ENCODE data around the gene QKI. TPM values are rescaled to one million over a fixed set of nuclear protein-coding genes. Genes with fewer than 3 reads are reported as not detected.
"Not testable (repeated sequence)": the region's sequence is repeated elsewhere in the genome, so short reads cannot be mapped to it uniquely, and the experiment has no call there.

QKI gene
- total RNA-seq, 1 donor from 2014 or later, result 88.4 TPM

DNA sequence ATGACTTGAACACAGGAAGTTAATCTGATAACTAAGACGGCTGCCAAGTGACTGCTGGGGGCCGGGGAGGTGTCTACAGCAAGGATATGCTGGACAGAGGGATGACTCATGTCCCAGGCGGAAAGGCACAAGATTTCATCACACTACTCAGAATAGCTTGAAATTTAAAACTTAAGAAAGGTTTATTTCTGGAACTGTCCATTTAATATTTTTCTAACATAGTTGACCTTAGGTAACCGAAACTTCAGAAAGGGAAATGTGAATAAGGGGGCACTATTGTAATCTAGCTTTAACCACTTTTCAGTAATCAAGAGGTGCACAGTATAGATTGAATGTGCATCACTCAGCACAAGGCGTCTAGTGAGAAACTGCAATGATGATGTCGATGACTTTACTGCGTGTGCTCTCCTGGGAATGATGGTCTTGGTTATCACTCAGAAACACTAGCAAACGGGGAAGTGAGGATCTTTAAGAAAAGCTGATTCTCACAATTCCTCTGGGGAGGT, 171.5 kb downstream of the QKI start:
- DNase-seq (ENCODE audit: low spot score, unreplicated experiment), result no peak
- Mint-ChIP-seq H3K9me3 (ENCODE audit: low read depth) (peaks cover 11% of the 10 kb centered on the region), H3K4me1 (ENCODE audit: low read depth) (no peaks in the 10 kb centered on the region), H3K36me3 (ENCODE audit: insufficient read depth) (peaks cover under 1% of the 10 kb centered on the region), H3K27me3 (no peaks in the 10 kb centered on the region), H3K27ac (no peak overlapping the region), H3K4me3 (ENCODE audit: low read depth) (no peak overlapping the region)
- TF ChIP-seq CTCF (IDR thresholded peaks at IDR 0.05; ENCODE audit: unreplicated experiment), result no peak

- no peak for TF ChIP-seq CTCF (IDR thresholded peaks at IDR 0.05; ENCODE audit: unreplicated experiment)
- Mint-ChIP-seq H3K4me1 (ENCODE audit: low read depth) (no peaks in the 10 kb centered on the region), H3K27ac (no peak overlapping the region), H3K9me3 (ENCODE audit: low read depth) (peaks cover 14% of the 10 kb centered on the region), H3K36me3 (ENCODE audit: insufficient read depth) (peaks cover 3% of the 10 kb centered on the region), H3K27me3 (no peaks in the 10 kb centered on the region), H3K4me3 (ENCODE audit: low read depth) (no peak overlapping the region)
- DNase-seq (ENCODE audit: low spot score, unreplicated experiment), result no peak
These were observed 172.4 kb downstream of the QKI start for GRCh38 chr6:163586888-163587287.

- no peak for TF ChIP-seq CTCF (IDR thresholded peaks at IDR 0.05; ENCODE audit: unreplicated experiment)
- no peaks in the 10 kb centered on the region for H3K4me1 Mint-ChIP-seq (ENCODE audit: low read depth)
- H3K27ac Mint-ChIP-seq, result no peak overlapping the region
- H3K36me3 Mint-ChIP-seq (ENCODE audit: insufficient read depth), result peaks cover 5% of the 10 kb centered on the region
- H3K4me3 Mint-ChIP-seq (ENCODE audit: low read depth), result no peak overlapping the region
- H3K9me3 Mint-ChIP-seq (ENCODE audit: low read depth), result peaks cover 23% of the 10 kb centered on the region
- no peak for DNase-seq (ENCODE audit: low spot score, unreplicated experiment)
- H3K27me3 Mint-ChIP-seq, result no peaks in the 10 kb centered on the region
These were observed 173.9 kb downstream of the QKI start for GRCh38 chr6:163588220-163588919.

DNA sequence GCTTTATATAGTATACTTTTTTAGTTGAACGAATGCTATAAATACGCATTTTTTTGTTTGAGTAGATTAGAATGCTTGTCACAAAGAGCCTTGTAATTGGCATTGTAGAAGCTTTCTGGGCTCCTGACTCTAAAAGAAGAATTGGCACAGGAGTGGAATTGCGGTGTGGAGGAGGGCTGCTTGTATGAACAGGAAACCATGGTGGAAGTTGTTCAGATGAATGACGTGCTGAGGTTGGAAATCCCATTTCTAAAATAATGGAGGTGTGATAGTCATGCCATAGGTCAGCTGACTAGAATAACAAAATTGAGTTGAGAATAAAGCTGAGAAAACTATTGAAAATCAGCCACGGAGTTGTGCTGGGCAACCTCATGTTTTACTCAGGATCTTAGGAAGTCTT, 174.9 kb downstream of the QKI start:
- Mint-ChIP-seq H3K36me3 (ENCODE audit: insufficient read depth) (peaks cover 5% of the 10 kb centered on the region), H3K27ac (no peak overlapping the region), H3K27me3 (no peaks in the 10 kb centered on the region), H3K9me3 (ENCODE audit: low read depth) (peaks cover 20% of the 10 kb centered on the region), H3K4me1 (ENCODE audit: low read depth) (no peaks in the 10 kb centered on the region), H3K4me3 (ENCODE audit: low read depth) (no peak overlapping the region)
- TF ChIP-seq CTCF (IDR thresholded peaks at IDR 0.05; ENCODE audit: unreplicated experiment), result no peak
- no peak for DNase-seq (ENCODE audit: low spot score, unreplicated experiment)

DNA sequence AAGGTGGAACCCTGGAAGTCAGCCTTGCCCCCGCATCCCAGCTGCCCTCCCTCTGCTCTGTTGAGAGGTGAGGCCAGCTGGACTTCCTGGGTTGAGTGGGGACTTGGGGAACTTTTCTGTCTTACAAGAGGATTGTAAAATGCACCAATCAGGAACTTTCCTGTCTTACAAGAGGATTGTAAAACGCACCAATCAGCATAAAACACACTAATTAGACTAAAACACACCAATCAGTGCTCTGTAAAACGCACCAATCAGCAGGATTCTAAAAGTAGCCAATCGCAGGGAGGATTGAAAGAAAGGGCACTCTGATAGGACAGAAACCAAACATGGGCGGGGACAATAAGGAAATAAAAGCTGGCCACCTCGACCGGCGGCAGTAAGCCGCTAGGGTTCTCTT, 175.6 kb downstream of the QKI start:
- H3K4me1 Mint-ChIP-seq (ENCODE audit: low read depth); H3K36me3 Mint-ChIP-seq (ENCODE audit: insufficient read depth); H3K4me3 Mint-ChIP-seq (ENCODE audit: low read depth); H3K27ac Mint-ChIP-seq; DNase-seq (ENCODE audit: low spot score, unreplicated experiment); H3K27me3 Mint-ChIP-seq: not testable (repeated sequence)
- peaks cover 20% of the 10 kb centered on the region for H3K9me3 Mint-ChIP-seq (ENCODE audit: low read depth)

DNA sequence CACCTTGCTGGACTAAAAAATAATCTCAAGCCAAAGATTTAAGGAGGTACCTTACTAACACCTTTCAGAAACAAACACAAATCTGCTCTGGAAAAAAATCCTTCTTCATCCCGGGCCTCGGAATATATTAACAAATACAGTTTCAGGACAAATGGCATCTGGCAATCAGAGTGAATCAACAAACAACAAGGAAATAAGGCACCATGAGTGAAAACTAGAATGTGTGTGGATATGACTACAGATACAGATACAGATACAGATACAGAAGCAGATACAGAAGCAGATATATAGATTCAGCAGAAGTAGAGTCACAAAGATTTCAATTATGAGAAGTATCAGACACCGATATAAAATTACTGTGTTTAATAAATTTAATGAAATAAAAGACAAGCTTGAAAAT, 178.4 kb downstream of the QKI start:
- peaks cover 25% of the 10 kb centered on the region for H3K9me3 Mint-ChIP-seq (ENCODE audit: low read depth)
- H3K27me3 Mint-ChIP-seq, result no peaks in the 10 kb centered on the region
- peaks cover 5% of the 10 kb centered on the region for H3K36me3 Mint-ChIP-seq (ENCODE audit: insufficient read depth)
- no peak for DNase-seq (ENCODE audit: low spot score, unreplicated experiment)
- no peak for TF ChIP-seq CTCF (IDR thresholded peaks at IDR 0.05; ENCODE audit: unreplicated experiment)
- H3K27ac Mint-ChIP-seq, result no peak overlapping the region
- peaks cover 2% of the 10 kb centered on the region for H3K4me1 Mint-ChIP-seq (ENCODE audit: low read depth)
- no peak overlapping the region for H3K4me3 Mint-ChIP-seq (ENCODE audit: low read depth)

All from progenitor cell of endocrine pancreas (in vitro differentiated cells).